RCC 7860 (cell line): ENCODE measurements around the gene ATG7.
A peak's percentile ranks its signal among the peaks of the same experiment; 100 is the strongest.
"Not testable (repeated sequence)": the region's sequence is repeated elsewhere in the genome, so short reads cannot be mapped to it uniquely, and the experiment has no call there.

Experiments used
- DNase-seq: peaks from one replicate; pipeline ENCODE4 v3.0.0-alpha.2; 2015; ENCODE audit warnings: low spot score
- FAIRE-seq: peaks from 2 replicates; lab custom pipeline; 2012; peaks lifted over from hg19 to GRCh38; lab: Jason Lieb, UNC

Gene ATG7

GRCh38 chr3:11250902-11251806 is 21.0 kb upstream of the ATG7 start:
- no peak for FAIRE-seq
- DNase-seq: no peak

- FAIRE-seq (no peak), DNase-seq (no peak)
These were observed 20.4 kb upstream of the ATG7 start for GRCh38 chr3:11251807-11252176.

- FAIRE-seq (no peak), DNase-seq (no peak)
These were observed 17.3 kb upstream of the ATG7 start for GRCh38 chr3:11254876-11255275.

- not testable (repeated sequence) for DNase-seq, FAIRE-seq
These were observed 16.7 kb upstream of the ATG7 start for GRCh38 chr3:11255537-11255936.

DNA sequence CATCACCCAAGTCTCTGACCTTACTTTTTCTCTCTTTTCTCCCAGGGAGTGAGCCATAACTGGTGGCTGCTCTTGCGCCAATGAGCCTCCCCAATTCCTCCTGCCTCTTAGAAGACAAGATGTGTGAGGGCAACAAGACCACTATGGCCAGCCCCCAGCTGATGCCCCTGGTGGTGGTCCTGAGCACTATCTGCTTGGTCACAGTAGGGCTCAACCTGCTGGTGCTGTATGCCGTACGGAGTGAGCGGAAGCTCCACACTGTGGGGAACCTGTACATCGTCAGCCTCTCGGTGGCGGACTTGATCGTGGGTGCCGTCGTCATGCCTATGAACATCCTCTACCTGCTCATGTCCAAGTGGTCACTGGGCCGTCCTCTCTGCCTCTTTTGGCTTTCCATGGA is 13.2 kb upstream of the ATG7 start:
- no peak for FAIRE-seq
- DNase-seq: no peak

DNA sequence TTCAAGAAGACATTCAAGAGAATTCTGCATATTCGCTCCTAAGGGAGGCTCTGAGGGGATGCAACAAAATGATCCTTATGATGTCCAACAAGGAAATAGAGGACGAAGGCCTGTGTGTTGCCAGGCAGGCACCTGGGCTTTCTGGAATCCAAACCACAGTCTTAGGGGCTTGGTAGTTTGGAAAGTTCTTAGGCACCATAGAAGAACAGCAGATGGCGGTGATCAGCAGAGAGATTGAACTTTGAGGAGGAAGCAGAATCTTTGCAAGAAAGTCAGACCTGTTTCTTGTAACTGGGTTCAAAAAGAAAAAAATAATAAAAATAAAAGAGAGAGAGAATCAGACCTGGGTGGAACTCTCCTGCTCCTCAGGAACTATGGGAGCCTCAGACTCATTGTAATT is 11.7 kb upstream of the ATG7 start:
- no peak for DNase-seq
- FAIRE-seq: no peak

GRCh38 chr3:11269007-11269406 is 3.2 kb upstream of the ATG7 start:
- FAIRE-seq: no peak
- no peak for DNase-seq

- FAIRE-seq (no peak), DNase-seq (no peak)
These were observed 843 bp downstream of the ATG7 start for GRCh38 chr3:11272906-11273574.

- FAIRE-seq: no peak
- no peak for DNase-seq
These were observed 1.7 kb downstream of the ATG7 start for GRCh38 chr3:11273891-11274291.

DNA sequence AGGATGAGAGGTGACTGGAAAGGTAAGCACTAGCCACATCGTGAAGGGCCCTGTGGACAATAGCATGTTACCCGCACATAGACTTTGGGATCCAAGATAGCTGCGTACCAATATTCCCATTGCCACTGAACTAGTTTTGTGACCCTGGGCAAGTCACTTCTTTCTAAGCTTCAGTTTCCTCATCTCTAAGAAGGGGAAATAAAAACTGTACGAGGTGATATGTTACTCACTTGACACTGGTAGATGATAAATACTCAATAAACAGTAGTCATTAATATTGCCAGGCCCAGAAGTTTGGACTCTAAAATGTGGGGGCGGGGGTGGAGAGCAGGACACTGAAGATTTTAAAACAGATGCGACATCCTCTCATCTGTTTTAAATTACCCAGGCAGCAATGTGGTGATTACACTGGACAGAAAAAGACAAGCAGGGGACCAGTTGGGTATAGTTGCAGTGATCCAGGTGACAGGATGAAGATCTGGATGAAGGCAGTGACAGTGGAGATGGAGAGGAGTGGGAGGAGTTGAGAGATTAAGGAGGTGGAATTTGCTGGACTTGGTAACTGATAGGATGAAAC is 2.5 kb downstream of the ATG7 start:
- DNase-seq: no peak
- no peak for FAIRE-seq

GRCh38 chr3:11275926-11276325 is 3.7 kb downstream of the ATG7 start:
- FAIRE-seq (no peak), DNase-seq (no peak)

- DNase-seq: no peak
- no peak for FAIRE-seq
These were observed 4.7 kb downstream of the ATG7 start for GRCh38 chr3:11276901-11277300.

GRCh38 chr3:11282250-11283138 is 10.3 kb downstream of the ATG7 start:
- DNase-seq (no peak), FAIRE-seq (no peak)

DNA sequence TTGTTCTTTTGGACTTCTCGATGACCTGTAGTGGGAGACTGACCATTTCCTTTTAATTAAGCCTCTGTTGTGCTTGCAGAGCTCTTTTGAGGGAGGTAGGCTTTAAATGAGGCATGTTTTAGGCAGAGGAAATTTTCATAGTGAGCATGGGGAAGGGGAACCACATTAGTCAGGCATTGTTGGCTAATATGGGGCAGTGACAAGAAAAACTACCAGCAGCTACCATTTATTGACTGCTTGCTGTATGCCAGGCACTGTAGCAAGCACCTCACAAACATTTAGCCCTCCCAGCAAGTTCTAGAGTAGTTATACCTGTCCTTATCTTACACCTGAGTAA is 10.9 kb downstream of the ATG7 start:
- no peak for DNase-seq
- FAIRE-seq: no peak

GRCh38 chr3:11284011-11284410 is 11.8 kb downstream of the ATG7 start:
- DNase-seq (no peak), FAIRE-seq (no peak)

DNA sequence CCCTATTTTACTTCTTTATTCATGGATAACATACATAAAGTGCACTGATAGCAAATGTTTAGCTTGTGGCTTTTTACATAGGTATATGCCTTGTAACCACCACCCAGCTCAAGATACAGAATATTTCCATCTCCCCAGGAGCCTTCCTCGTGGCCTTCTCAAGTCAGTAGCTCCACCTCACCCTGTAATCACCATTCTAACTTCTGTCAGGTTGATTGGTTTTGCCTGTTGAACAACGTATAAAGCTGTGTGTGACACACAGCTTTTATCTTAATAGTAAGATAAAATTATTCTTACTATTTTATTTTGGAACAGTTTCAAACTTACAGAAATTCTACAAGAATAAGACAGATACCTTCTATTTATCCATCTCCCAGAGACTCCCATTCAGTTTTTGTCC is 13.3 kb downstream of the ATG7 start:
- no peak for FAIRE-seq
- no peak for DNase-seq

GRCh38 chr3:11287404-11287803 is 15.2 kb downstream of the ATG7 start:
- DNase-seq (no peak), FAIRE-seq (no peak)

DNA sequence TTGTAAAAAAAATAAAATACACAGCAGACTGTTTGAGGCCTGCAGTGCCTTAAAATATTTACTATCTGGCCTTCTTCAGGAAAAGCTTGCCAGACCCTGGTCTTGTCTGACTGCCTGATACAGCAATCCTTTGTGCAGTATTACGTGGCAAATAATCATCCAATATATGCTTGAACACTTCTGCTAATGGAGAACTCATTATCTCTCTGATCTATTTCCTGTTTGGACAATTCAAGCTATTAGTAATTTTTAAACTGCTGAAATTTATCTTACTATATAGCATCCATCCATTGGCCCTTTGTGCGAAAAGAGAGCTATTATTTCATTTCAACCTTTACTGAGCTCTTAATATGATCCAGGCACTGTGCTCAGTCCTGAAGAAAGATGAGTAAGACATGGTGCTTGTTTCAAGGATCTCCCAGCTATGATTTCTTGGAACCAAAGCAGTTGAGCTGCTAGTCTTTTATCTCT is 15.9 kb downstream of the ATG7 start:
- no peak for FAIRE-seq

GRCh38 chr3:11288786-11289637 is 16.8 kb downstream of the ATG7 start:
- DNase-seq: peak; percentile 86
- peak; percentile 90 for FAIRE-seq

More for the DNA sequence above, 15.9 kb downstream of the ATG7 start:
- DNase-seq: peak; percentile 36

DNA sequence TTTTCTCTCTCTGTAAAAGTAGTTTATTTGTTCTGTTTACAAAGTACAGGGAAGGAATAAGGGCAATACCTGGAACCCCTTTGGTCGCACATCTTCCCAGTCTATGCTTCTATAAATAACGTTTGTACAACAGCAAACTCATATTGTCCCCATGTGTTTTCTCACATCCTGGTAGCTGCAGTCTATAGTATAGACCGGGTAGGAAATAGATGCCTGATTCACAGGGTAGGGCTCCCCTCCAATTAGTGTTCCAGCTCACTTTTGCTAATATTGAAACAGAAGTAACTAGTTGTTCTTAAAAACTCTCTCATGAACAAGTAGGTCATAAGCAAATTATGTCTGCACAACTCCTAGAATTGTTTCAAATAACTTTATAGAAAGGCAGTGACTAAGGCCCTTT is 17.7 kb downstream of the ATG7 start:
- DNase-seq (no peak), FAIRE-seq (no peak)
